Astrocyte of the cerebellum (primary cell): Measurements from ENCODE around the gene PACS2.
"Not testable (repeated sequence)": the region's sequence is repeated elsewhere in the genome, so short reads cannot be mapped to it uniquely, and the experiment has no call there.

Experiments used
- DNase-seq: peaks from one replicate; pipeline ENCODE4 v3.0.0-alpha.2; 2011; ENCODE audit warnings: low read depth
- H3K4me3 ChIP-seq: 2 replicates; pipeline ENCODE4 v1.5.1; 2011; ENCODE audit warnings: mild to moderate bottlenecking, low read depth, low read length, moderate library complexity
- in situ Hi-C: cut with HindIII; loops from 2 replicates; pipeline ENCODE4 v1.10.0; 2017; ENCODE audit warnings: low sequenced_read_pairs
- TF ChIP-seq, protein P1 (sequence below): IDR thresholded peaks from 2 replicates; pipeline ENCODE4 v1.5.1; 2012; ENCODE audit warnings: low read length, low read depth, moderate library complexity, mild to moderate bottlenecking; ENCODE audit errors: missing control alignments

PACS2 gene

DNA sequence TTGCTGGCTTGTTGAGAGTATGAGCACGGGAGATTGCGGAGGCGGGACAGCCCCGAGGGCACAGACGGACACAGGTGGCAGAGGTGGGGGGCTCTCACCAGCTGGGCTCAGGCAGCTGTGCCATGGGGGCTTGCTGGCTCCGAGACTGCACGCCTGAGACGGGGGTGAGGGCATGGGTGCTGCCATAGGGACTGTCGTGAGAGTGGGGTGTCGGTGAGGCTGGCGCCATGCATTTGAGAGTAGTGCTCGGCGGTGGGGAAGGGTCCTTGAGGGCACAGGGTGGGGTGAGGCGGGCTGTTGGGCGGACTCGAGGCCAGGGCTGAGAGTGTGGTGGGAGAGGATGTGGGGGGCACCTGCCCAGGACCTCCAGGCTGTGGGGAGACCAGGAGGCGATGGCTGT, 43.1 kb downstream of the PACS2 start:
- TF ChIP-seq, protein P1, sequence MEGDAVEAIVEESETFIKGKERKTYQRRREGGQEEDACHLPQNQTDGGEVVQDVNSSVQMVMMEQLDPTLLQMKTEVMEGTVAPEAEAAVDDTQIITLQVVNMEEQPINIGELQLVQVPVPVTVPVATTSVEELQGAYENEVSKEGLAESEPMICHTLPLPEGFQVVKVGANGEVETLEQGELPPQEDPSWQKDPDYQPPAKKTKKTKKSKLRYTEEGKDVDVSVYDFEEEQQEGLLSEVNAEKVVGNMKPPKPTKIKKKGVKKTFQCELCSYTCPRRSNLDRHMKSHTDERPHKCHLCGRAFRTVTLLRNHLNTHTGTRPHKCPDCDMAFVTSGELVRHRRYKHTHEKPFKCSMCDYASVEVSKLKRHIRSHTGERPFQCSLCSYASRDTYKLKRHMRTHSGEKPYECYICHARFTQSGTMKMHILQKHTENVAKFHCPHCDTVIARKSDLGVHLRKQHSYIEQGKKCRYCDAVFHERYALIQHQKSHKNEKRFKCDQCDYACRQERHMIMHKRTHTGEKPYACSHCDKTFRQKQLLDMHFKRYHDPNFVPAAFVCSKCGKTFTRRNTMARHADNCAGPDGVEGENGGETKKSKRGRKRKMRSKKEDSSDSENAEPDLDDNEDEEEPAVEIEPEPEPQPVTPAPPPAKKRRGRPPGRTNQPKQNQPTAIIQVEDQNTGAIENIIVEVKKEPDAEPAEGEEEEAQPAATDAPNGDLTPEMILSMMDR: no peak
- no peak overlapping the region for H3K4me3 ChIP-seq
- no peak for DNase-seq
- in situ Hi-C loops: loop anchor here (5.0 kb wide), 1 partner anchor 45 kb away; no protein-coding TSS in a partner anchor

DNA sequence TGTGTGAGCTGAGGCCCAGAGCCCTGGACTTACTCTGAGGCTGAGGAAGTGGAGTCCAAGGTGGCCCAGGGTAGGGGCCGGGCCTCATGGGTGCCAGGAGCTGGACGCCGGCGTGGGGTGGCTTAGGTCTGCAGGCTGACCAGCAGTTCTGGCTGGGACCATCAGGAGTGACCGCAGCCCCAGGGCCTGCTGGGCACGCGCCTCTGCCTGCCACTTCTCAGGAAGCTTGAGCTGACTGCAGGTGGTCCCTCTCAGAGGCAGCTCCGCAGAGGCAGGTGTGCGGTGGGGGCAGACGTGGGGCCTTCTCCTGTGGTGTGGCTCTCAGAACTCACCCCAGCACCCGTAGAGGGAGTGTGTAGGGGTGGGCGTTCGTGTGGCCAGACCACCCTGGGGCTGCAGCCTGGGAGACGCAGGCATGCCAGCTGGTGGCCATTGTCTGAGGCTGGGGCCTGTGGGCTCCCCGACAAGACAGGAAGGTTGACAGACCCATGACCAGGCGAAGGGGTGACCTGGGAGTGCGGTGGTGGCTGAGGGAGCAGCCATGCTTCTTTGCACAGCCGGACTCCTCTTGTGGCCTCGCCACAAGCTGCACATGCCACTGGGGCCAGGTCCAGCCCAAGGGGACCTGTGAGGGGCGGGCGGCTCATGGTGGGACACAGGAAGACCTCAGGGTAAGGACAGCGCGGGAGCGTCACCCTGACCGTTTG, 43.7 kb downstream of the PACS2 start:
- in situ Hi-C loops: loop anchor here (5.0 kb wide), 1 partner anchor 44 kb away; no protein-coding TSS in a partner anchor
- DNase-seq: no peak
- TF ChIP-seq, protein P1: no peak
- H3K4me3 ChIP-seq: no peak overlapping the region

DNA sequence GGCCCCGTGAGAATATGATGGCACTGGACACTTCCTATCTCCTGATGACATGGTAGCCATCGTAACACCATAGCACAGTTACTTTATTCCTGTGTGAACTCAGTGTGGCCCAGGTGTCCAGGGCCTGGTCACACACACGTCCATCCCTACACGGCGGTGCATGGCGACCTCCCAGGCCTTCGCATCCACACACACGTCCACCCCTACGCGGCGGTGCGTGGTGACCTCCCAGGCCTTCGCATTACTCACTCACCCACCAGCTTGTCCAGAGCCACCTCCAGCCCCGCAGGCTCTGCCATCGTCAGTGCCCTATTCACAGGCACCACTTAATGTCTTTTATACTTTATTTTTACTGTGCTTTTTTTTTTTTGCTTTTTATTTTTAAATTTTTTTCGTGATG, 44.4 kb downstream of the PACS2 start:
- no peak overlapping the region for H3K4me3 ChIP-seq
- TF ChIP-seq, protein P1: no peak
- in situ Hi-C loops: loop anchor here (5.0 kb wide), 1 partner anchor 43 kb away; no protein-coding TSS in a partner anchor
- no peak for DNase-seq

DNA sequence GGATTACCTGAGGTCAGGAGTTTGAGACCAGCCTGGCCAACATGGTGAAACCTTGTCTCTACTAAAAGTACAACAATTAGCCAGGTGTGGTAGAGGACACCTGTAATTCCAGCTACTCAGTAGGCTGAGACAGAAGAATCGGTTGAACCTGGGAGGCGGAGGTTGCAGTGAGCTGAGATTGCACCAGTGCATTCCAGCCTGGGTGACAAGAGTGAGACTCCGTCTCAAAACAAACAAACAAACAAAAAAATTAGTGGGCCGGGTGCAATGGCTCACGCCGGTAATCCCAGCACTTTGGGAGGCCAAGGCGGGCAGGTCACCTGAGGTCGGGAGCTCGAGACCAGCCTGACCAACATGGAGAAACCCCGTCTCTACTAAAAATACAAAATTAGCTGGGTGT, 46.9 kb downstream of the PACS2 start:
- DNase-seq, H3K4me3 ChIP-seq, in situ Hi-C loops: not testable (repeated sequence)

DNA sequence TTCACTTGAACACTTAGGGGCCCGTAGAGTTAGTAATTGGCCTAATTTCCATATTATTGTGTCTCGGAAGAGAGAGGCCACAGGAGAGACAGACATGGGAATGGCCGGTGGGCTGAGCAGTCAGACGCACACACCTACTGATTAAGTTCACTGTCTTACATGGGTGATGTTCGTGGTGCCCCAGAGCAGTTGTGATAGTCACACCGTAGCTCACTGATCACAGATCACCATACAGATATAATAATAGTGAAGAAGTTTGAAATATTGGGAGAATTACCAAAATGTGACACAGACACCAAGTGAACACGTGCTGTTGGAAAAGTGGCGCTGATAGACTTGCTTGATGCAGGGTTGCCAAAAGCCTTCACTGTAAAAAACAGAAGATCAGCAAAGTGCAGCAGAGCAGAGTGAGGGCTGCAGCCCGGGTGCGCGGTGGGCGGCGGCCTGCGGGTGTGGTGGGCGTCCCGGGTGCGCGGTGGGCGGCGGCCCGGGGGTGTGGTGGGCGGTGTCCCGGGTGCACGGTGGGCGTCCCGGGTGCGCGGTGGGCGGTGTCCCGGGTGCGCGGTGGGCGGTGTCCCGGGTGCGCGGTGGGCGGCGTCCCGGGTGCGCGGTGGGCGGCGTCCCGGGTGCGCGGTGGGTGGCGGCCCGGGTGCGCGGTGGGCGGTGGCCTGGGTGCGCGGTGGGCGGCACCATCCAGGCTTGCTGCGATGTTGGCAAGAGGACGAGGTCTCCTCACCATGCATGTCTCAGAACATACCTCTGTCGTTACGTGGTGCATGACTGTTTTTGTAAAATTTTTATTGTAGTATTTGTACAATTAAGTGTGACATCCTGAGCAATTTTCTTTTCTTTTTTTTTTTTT, 49.5 kb downstream of the PACS2 start:
- peak overlapping the region; percentile 3 for H3K4me3 ChIP-seq
- DNase-seq: no peak
- in situ Hi-C loops: no loop called here
- TF ChIP-seq, protein P1: no peak

DNA sequence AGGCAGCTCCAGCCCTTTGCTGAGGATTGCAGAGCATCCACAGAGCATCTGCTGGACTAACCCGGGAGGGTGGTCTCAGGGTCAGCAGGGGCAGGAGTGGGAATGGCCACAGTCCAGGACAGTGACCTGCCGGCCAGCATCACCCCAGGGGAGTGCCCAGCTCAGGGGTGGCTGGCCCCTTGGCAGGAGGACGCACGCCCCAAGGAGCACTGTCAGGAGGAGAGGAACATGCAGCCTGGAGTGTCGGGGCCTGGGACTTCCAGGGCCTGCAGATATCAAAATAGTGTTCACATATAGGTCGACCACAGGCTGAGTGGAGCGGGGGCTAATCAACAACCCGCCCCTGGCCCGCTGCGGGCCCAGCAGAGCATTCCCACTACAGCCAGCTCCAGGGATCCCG, 50.6 kb downstream of the PACS2 start:
- DNase-seq: no peak
- TF ChIP-seq, protein P1: no peak
- in situ Hi-C loops: no loop called here
- no peak overlapping the region for H3K4me3 ChIP-seq

DNA sequence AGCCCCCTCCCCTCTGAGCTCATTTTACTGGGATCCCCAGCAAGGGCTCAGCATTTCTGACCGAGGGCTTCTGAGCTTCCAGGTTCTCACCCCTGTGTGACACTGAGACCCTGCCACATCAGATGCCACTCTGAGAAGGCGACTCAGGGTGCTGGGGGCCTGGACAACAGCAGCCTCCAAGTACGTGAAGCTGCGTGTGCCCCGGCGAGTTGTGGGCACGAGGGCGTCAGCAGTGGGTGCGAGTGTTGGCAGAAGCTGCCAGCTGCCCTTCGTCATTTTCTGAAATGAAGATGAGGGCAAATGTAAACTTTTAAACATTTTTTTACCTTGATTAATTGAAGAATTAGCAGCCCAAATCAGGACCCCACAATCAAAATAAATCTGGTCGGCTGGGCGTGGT, 51.1 kb downstream of the PACS2 start:
- no peak for DNase-seq
- in situ Hi-C loops: no loop called here
- H3K4me3 ChIP-seq: no peak overlapping the region
- TF ChIP-seq, protein P1: no peak
